C1 segment of cervical spinal cord (tissue), 14 donors: ENCODE data around the gene SGCA.
A peak's percentile ranks its signal among the peaks of the same experiment; 100 is the strongest.

ENCODE experiments used
- DNase-seq, 14 donors: peaks; one replicate each; lab custom pipeline; 2025; lab: John Stamatoyannopoulos, UW

Gene SGCA

DNA sequence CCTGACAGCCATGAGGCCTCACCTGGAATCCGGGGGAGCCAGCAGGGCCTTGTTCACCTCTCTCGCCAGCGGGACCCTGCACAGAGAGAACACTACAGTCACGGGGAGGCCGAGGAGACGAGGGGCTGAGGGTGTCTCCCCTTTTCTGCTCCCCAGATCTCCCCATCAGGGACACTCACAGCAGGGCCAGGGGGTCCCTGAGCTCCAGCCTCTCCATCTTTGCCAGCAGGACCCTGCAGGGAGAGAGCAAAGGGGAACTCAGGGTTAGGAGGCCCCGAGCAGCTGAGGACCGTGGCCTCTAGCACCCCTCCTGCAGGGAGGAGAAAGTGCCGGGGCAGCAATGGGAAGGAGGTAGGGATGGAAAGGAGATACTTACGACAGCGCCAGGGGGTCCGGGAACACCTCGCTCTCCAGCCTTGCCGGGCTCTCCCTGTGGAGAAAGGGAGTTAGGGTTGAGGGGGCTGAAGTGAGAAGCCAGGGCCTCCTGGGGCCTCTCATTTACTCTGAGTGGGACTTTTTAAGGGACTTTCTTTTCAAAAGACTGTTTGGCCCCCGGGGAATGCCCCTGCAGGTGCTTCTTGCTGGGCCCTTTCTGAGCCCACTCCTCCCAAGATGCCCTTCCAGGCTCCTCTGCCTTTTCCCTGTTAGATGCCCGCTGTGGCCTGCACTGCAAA, 26.9 kb downstream of the SGCA start:
- no peak for DNase-seq

DNA sequence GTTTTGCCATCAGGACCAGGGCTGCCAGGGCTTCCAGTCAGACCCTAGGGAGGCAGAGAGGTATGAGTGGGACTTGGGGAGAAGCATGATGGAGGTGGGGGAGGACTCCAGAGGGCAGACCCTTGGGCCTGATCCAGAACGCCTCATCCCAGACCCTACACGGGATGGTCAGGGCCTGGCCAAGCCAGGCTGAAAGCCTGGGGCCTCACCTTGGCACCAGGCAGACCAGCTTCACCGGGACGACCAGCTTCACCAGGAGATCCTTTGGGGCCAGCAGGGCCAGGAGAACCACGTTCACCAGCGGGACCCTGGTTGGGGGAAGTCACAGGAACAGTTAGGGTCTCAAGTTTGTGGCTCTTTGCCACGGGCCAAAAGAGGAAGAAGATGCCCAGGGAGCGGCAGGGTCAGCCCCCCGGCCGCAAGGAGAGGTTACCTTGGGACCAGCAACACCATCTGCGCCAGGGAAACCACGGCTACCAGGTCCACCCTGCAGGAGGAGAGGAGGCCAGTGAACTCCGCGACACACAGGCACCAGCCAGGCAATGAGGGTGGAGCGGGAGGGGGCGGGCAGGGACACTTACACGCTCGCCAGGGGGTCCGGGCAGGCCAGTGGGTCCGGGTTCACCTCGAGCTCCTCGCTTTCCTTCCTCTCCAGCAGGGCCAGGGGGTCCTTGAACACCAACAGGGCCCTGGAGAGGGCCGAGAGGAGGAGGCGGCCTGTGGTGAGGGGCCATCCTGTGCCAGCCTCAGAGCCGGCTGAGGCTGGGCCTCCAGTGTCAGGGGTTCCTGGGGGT, 28.5 kb downstream of the SGCA start:
- no peak for DNase-seq

DNA sequence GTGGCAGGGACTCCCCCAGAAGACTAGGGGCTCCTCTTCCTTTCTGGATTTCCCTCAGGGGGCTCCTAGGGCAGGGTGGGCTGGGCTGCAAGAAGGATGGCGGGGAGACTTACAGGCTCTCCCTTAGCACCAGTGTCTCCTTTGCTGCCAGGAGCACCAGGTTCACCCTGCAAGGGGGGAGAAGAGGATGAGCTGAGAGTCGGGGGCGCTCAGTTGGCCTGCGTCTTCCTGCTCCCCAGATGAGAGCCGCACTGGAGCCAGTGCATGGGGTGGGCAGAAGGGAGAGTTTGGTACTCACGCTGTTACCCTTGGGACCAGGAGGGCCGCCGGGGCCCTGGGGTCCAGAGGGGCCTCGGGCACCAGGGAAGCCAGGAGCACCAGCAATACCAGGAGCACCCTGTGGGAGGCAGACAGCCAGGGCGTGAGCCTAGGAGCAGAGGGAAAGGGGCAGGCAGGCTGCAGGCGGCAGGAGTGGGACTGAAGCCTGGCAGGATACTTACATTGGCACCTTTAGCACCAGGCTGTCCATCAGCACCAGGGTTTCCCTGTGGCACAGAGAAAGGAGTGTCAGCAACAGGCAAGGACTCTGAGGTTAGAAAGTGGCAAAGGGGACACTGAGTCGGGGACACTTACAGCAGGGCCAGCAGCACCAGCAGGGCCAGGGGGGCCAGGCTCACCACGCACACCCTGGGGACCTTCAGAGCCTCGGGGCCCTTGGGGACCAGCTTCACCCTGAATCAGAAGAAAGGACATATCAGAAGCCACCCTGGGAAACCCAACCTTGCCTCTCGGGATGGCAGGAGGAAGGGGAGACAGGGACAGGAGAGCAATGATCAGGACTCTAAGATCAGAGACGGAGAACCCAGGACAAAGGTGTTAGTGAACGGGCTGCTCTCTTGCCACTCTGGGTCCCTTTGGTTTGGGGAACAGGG, 29.4 kb downstream of the SGCA start:
- DNase-seq = no peak

DNA sequence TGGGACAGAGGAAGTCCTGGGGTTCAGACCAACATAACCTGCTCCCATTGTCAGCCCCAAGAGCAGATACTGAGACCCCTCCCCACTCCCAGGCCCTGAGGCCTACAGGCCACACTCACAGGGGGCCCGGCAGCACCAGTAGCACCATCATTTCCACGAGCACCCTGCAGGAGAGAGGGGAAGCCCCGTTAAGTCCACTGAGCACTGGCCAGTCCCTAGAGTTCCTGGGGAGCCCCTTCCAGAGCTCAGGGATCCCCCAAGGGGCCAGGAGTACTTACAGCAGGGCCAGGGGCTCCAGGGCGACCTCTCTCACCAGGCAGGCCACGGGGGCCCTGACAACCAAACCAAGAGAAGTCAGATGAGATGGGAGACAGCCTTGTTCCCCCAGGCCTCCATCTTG, 30.2 kb downstream of the SGCA start:
- DNase-seq = no peak

DNA sequence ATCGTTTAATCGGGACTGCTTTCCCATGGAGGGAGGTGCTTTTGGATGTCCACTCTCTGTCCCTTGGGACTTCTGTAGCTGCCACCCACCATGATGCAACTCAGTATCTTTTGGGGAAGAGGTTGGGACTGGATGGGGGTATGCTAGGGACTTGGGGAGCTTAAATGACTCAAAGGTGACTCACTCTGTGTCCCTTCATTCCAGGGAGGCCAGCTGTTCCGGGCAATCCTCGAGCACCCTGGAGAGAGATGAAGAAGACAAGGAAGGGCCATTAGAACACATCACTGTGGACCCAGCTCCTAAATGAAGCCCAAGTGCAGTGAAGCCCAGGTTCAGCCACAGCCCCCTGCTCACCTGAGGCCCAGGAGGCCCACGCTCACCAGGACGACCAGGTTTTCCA, 31.0 kb downstream of the SGCA start:
- no peak for DNase-seq

DNA sequence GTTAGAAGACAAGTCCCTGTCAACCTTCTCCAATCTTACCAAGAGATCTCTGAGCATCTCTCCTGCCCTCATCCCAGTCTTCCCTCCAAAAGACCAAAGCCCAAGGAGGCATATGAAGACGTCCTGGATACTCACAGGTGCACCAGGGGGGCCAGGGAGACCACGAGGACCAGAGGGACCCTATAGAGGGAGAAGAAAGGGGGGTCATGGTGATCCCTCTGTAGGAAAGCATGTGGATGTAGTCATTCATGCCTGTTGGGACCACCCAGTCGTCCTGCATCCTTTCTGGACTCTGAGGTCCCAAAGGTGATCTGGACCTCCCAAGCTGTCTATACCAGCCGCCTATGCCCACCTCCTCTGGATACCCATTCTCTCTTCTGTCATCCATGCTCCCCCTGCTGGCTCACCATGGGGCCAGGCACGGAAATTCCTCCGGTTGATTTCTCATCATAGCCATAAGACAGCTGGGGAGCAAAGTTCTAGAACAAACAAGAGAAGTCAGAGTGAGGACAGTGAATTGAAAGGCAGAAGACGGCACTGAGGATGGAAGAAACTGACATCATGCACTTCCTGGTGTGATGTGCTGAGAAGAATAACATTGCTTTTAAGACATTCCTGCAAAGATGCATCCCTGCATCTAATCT, 32.3 kb downstream of the SGCA start:
- DNase-seq = peak in 5 of 14 donors; percentile 3 to 28 (median 12)

DNA sequence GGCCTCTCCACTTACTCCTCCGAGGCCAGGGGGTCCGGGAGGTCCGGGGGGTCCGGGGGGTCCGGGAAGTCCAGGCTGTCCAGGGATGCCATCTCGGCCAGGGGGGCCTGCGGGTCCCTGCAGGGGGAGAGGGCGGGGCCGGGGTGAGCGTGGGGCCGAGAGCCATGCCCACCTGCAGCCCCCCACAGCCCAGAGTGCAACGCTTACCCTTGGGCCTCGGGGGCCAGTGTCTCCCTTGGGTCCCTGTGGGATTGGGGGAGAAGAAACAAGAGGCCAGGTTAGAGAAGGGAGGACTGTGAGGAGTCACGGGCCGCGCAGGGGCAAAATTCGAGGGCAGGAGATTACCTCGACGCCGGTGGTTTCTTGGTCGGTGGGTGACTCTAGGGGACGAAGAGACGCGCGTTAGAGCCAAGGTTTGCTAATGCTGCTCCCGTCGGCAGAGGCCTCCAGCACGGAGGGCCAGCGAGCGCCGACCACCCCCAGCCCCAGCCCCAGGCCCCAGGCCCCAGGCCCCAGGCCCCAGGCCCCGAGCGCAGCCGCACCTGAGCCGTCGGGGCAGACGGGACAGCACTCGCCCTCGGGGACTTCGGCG, 33.5 kb downstream of the SGCA start:
- DNase-seq = no peak

DNA sequence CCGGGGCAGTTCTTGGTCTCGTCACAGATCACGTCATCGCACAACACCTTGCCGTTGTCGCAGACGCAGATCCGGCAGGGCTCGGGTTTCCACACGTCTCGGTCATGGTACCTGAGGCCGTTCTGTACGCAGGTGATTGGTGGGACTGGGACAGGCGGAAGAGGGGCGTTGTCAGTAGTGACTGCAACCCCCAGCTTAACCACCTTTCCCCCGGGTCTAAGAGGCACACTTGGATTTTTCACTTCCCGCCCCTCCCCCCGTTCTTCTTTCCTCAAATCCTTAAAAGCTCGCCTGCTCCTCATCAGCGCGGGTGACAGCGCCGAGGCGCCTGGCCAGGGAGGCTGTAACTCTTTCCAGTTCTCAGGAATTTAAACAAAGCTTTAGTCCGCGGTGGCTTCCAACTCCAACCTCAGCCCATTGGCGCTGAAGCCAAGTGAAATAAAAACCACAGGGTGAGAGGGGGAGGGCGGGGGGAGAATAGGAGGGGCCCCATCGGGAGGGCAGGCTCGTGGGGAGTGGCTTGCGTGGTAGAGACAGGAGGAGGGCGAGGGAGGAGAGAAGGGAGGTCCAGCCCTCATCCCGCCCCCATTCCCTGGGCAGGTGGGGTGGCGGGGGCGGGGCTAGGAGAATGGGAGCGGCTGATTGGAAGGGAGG, 34.1 kb downstream of the SGCA start:
- peak in 8 of 14 donors; percentile 14 to 73 (median 56) for DNase-seq

DNA sequence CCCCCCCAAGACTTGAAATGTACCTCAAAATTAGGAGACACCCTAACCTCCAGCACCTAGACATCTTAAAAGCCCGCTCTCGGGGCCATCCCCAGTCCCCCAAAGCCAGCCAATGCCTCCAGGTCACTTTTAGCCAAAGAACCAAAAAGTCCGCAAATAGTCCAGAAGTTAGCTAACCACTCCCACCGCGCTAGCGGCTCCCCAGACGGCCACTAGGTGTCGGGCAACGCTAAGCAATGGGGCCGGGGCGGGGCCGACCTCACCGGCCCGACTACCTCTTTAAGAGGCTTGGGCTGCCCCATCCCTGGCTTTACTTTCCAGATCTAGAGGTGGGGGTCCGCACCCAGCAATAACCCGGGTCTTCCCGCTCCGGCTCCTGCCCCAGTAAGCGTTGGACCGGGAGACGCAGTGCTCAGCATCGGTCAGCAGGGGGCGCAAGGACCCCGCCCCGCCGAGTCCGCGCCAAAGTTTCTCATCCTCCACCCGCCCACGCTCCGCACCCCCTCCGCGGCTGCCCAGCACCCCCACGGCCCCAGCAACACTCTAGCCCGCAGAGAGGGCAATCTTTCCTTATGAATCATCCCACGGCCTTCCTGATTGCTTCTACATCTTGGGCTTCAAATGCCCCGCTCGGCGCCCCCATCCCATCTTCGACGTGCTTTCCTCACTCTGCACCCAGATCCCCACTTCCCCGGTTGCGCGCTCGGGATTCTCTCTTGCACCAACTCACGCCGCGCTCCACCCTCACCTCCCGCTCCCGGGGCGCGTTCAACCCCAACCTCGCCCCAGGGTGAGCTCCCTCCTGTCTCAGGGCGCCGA, 34.9 kb downstream of the SGCA start:
- peak in 12 of 14 donors; percentile 22 to 85 (median 60) for DNase-seq

DNA sequence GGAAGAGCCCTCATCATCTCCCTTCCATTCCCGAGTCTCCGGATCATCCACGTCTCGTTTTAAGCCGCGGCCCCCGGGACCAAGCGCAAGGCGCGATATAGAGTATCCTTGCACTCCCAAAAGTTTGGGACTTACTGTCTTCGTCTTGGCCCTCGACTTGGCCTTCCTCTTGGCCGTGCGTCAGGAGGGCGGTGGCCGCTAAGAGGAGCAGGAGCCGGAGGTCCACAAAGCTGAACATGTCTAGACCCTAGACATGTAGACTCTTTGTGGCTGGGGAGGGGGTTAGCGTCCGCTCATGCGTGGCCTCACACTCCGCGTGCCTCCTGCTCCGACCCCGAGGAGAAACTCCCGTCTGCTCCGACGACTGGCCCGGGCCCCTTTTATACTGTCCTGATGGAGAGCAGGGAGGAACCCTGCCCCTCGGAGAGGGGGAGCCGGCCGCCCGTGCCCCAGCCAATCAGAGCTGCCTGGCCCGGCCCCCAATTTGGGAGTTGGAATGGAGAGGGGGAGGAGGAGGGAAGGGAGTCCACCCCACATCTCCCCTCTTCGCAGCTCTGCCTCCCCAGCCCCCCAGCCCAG, 35.6 kb downstream of the SGCA start, which contains the start of gene COL1A1:
Gene COL1A1, minus strand, starts transcription at position 356 of the 579 bp plus-strand sequence. Its CDS starts 118 bp downstream, at position 238.
- no peak for DNase-seq

DNA sequence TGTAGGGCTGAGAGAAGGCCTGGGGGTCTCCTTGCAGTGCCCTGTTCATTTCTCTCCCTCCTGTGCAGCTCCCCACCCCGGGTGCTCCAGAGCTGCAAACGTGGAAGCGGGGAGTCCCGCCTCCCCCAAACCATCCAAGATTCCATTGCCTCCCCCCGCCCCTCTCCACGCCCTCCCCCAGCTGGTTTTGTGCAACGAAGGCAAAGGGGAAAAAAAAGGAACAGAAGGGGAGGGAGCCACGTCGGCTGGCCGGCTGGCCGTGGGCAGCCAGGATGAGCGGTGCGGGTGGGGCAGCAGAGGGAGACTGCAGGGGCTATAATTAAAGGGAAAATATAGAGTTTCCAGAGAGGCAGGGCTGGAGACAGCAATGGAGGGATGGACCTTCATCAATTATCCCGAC, 37.3 kb downstream of the SGCA start:
- DNase-seq = no peak

DNA sequence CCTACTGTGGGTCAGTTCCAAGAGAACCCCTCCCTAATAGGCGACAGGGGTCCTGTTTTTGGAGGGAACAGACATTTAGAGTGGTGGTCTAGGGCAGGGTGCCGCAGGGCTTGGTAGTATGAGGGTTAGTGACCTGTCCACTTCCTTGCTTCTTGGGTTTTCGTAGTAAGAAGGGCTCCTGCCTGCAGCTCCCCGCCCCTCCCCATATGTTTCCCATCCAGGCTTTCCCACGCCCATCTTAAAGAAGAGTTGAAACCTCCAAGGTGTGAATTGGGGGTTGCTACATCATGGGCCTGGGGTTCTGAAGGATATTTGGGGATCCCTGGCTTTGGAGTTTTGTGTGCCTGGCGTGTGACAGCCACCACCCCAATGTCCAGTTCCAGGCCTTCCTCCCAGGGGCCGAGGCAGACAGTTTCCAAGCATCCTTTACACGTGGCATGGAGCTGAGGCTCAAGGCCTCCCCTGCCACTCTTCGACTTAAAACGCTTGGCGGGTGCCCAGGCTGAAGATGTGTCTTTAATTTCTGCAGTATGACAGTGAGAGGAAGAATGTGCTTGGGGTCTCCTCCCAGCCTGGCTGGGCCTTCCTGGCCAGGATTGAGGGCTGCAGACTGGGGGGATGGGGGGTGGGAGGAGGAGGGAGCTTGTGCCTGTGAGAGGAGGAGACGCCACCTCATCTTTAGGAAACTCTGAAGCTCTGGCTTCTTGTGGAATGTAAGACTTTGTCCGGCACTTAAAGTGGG, 38.0 kb downstream of the SGCA start:
- DNase-seq = no peak

DNA sequence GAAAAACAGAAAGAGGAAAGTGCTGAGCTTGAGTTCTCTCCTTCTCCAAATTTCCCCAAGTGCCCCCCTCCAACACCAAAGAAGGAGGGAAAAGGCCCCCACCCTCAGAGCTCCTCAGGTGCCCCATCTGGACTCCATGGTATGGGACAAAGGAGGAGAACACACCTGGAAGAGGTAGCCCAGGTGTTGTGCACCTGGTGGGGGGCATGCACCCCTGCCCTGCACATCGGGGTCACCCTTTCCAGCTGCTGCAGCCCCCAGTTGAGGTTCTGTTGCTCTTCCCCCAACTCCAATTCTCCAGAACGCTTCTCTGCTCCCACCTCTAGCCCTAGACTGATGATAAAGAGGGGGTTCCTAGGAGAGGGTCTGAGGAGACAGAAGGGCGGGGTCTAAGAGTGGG, 38.6 kb downstream of the SGCA start:
- no peak for DNase-seq

DNA sequence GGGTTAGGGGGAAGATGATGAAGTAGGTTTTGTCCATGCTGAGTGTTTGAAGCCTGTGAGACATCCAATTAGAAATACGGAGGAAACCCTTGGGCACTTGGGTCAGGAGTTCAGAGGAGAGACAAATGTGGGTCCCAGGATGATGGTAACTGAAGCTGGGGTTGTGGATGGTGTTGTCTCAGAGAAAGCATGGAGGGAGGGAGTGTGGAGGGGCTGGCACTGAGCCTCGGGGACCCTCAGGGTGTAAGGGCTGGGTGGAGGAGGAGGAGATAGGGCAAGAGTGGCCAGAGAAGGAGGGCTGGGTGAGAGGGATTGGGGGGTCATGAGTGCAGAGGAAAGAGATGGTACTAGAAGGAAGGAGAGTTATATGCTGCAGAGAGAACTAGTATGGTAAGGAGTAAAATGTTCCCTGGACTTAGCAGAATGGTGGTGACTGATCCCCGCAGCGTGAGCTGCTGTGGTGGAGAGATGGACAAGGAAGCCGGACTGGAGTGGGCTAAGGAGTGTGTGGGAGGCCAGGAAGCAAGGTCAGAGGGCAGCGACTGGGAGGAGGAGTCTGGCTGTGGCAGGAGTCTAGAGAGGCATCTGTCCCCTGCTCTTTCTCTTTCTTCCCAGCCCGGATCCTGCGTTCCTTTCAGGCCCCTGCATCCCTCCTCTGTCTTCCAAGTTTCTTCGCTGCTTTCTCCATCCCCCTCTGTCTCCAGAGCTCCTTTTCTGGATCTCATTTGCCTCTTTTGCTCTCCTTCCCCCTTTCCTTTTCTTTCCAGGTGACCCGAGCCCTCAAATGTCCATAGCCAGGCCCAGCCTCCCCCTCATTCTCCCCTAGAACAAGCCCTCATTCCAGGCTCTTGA, 39.5 kb downstream of the SGCA start:
- DNase-seq = no peak

DNA sequence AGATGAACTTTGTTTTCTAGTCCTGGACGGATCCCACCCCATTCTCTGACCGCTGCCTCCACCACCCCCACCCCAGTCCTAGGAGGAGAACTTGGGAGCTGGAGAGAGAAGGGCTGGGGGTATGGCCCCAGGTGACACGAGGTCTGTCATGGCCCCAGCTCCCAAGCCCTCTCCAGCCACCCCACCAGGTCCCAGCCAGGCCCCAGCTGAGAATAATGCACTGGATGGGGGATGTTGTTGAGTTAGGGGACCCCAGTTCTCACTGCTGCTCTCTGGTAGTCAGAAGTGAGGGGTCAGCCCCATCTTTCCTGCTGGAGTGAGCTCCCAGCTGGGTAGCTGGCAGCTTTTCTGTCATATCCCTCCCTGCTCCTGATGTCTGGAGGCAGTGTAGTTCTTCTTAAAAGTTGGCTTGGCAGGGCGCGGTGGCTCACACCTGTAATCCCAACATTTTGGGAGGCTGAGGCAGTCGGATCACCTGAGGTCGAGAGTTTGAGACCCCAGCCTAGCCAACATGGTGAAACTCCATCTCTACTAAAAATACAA, 40.2 kb downstream of the SGCA start:
- no peak for DNase-seq

DNA sequence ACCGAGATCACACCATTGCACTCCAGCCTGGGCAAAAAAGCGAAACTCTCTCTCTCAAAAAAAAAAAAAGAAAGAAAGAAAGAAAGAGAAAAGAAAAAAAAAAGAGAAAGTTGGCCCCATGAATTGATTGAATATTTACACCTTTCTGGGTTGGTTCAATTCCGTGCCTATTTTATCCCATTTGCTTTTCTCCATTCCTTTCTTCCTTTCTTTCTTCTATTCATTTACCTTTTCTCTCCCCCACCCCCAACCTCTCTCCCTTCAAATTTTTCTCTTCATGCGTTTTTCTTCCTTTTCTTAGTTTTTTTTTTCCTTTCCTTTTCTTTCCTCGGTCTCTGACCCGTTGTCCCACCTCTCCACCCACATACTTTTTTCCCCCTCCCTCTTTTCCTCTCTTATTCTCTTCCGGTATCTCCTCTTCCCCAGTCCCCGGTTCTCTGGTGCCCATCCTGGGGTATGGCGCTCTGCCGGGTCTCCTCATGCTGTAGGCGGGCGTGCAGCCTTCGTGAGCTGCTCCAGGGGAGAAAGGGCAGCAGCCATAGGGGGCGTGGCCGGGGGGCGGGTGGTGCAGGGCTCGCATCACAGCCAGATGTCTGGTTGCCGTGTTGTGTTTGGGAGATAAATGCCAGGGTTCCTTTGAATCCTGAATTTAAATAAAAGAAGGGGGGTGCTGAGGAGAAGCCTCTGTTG, 40.9 kb downstream of the SGCA start:
- no peak for DNase-seq

DNA sequence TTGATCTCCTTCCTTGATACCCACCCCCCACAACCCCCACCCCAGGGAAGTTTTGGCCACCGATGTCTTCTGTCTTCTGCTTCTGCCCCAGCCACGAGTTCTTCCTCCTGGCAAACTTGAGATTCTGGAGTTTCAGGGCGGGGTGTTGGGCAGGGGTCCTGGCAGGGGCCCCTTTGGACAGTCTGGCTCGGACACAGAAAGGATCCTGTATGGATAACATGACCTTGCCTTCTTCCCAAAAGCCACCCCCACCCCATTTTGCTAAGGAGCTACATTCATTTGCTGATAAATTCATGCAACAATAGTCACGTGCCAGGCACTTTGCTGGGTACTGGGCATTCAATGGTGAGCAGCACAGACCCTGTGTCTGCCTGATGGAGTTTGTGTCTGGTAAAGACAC, 41.5 kb downstream of the SGCA start:
- DNase-seq = no peak
